ENCODE results near the gene SAMD4B.
"Not testable (repeated sequence)": the region's sequence is repeated elsewhere in the genome, so short reads cannot be mapped to it uniquely, and the experiment has no call there.

Gene SAMD4B

GRCh38 chr19:39336483-39336882 is 5.7 kb upstream of the SAMD4B start:
- no peak for DNase-seq

DNA sequence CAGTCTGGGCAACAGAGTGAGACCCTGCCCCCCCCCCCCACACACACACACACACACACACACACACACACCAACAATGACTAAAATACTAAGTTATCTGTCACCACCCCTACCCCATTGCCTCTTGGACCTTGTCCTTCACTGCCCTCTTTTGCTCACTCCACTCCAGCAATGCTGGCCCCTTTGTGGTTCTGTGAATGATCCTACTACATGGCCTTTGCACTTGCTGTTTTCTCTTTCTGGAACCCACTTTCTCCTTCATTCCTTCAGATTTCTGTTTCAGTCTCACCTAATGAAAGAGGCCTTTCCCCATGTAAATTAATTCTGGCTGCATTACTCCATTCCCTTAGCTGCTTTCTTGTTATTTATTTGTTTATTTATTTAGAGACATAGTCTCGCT is 2.5 kb upstream of the SAMD4B start:
- DNase-seq: no peak

- DNase-seq: not testable (repeated sequence)
Measured at GRCh38 chr19:39340156-39340555, 2.1 kb upstream of the SAMD4B start.

- peak; percentile 21 to 46 for DNase-seq
Measured at GRCh38 chr19:39341129-39341718, 997 bp upstream of the SAMD4B start.

- DNase-seq: no peak
Measured at GRCh38 chr19:39342647-39343305, 555 bp downstream of the SAMD4B start.

DNA sequence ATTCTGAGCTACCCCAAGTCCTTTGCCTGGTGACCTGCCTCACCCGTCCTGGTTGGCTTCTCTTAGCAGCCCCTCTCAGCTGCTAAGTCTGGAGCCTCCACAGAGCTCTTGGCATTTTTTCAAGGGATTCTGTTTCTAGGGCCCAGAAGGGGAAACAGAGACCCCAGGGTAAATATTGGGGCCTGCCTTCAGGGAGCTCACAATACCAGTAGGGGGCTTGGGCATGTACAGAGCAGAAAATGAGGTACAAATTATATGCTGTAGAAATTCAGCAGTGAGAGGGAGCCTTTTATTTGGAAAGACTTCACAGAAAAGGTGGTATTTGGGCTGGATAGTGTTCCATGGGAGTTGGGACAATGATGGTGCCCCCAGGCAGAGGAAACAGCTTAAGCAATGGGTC is 3.7 kb downstream of the SAMD4B start:
- no peak for DNase-seq

GRCh38 chr19:39347332-39348164 is 5.3 kb downstream of the SAMD4B start:
- DNase-seq: no peak

DNA sequence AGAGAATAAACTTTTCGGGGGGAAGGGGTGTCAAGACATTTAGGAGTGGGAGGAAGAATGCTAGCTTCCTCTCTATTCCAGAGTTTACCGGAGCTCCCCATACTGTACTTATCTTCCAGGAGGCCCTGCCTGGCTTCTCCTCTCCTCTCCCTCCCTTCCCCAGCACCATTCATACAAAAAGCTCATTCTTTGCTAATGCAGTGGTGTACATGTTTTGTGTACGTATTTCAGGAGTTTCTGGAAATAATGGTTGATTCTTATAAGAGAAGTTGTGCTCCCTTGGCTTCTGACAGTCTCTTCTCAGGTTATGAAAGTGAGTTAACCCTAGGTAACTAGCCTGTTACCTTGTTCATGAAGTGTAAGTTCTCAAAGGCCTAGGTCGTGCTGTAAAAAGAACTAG is 7.1 kb downstream of the SAMD4B start:
- DNase-seq: no peak

DNA sequence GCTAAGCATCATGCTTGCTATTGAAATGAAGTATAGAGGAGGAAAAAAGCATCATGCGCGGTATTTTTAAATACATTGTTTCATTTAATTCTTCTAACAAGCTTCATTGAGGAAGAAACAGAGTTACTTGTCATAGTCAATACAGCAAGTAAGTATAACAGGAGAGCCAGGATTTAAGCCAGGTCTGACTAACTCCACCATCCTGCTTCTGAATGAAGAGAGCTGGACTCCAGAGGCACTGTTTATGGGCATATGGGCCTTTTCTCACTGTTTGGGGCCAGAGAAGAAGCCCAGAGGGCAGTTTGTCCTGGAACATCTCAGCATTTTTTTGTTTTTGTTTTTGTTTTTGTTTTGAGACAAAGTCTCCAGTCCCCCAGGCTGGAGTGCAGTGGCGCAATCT is 7.9 kb downstream of the SAMD4B start:
- DNase-seq: no peak

- no peak for DNase-seq
Measured at GRCh38 chr19:39351537-39352064, 9.4 kb downstream of the SAMD4B start.

DNA sequence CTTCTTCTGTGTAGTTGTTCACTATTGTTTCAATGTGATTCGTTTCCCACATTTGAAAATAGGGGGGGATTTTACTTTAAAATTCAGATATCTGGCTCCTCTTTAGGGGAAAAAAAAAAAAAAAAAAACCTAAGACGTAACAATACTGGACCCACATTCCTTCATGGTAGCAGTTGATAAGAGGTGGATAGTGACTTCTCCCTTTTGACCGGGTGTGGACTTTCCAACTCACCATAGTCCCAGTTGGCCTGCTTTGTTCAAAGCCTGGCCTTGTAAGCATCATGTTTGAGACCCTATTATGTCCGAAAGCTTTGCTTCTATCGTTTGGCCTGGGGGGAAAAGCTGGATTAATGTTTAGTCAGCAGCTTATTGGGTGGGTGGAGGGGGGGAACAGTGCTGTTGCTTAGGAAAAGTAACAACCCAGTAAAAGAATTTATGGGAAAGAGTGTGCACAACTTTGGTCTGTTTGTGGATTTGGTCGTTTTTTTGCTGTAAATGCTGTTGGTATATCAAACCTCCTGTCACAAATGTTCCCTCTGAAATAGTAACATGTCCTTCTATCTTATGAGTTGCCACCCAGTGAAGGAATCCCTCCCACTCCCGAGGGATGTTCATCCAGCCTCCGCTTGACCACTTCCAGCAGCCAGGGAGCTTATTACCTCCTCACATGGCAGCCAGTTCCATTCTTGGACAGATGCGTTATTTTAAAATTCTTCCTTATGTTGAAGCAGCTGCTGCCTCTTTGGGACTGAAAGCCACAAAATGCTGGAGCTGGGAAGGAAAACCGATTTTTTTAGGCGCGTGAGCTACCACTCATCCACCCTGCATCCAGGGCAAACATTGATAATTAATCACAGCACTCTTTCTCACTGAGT is 10.4 kb downstream of the SAMD4B start:
- DNase-seq: no peak

- no peak for DNase-seq
Measured at GRCh38 chr19:39355253-39355652, 13.0 kb downstream of the SAMD4B start.

DNA sequence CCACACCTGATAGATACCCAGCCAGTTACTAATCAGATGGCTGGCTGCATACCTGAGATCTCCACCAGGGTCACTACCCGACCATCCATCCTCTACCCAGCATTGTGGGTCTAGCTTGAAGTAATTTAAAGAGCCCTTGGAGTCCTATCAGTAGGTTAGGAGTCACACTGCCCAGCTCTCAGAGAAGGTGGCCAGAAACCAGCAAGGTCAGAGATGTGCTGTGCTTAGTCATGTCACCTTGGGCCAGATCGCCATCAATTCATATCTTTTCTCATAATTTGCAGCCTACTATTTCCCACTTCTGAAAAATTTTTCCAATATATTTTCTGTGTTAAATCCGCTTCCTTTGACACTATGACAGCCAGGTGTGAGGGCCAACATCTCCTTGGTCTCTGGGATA is 13.9 kb downstream of the SAMD4B start:
- DNase-seq: no peak

DNA sequence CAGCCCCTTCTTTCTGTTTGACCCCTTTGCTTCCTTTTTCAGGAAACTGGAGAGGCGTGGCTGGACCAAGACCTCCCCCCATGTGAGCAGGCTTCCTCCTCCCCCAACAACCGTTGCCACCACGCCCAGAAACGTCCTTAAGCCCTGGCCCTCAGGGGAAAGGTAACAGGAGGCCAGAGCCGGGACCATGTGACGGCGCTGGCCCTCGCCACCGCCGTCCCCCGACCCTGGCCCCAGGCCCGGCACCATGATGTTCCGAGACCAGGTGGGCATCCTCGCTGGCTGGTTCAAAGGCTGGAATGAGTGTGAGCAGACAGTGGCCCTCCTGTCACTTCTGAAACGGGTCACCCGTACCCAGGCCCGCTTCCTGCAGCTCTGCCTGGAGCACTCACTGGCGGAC is 14.4 kb downstream of the SAMD4B start:
- DNase-seq: no peak

DNA sequence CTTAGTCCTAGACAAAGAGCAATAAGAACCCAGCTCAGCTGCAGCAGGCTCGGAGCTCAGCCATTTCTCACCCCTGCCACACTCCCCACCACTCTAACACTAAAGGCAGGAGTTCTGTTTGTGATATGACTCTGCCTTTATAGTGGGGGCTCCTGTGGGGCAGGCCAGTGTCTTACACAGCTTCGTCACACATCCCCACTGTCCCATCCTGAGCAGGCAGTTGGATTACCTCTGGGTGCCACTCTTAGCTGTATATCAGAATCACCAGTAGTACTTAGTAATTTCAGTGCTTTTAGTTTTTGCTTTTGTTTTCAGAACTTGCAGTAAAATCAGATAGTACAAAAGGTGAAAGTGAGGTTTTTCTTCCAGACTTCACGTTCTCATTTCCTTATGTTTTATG is 16.8 kb downstream of the SAMD4B start:
- no peak for DNase-seq

GRCh38 chr19:39360599-39360998 is 18.4 kb downstream of the SAMD4B start:
- DNase-seq: no peak

- no peak for DNase-seq
Measured at GRCh38 chr19:39362682-39363657, 20.7 kb downstream of the SAMD4B start.

GRCh38 chr19:39363901-39364457 is 21.8 kb downstream of the SAMD4B start:
- no peak for DNase-seq

- no peak for DNase-seq
Measured at GRCh38 chr19:39365531-39365930, 23.3 kb downstream of the SAMD4B start.

- DNase-seq: no peak
Measured at GRCh38 chr19:39369200-39369599, 27.0 kb downstream of the SAMD4B start.

- DNase-seq: no peak
Measured at GRCh38 chr19:39370735-39371134, 28.5 kb downstream of the SAMD4B start.
